RWPE2 (cell line): ENCODE measurements around the gene GRIK3.

Experiments
- ATAC-seq: fragments of 200-7000 bp; cut with Tn5 transposase; 3 replicates; pipeline ENCODE4 v1.9.1; 2021; ENCODE audit warnings: low read depth
- DNase-seq: peaks from one replicate; pipeline ENCODE4 v3.0.0-alpha.2; 2020; ENCODE audit warnings: low spot score
- H3K27ac ChIP-seq: fragments of 450-650 bp; 2 replicates; pipeline ENCODE4 v1.5.1; 2017; ENCODE audit warnings: mild to moderate bottlenecking; ENCODE audit not compliant: poor library complexity, severe bottlenecking
- H3K27me3 ChIP-seq: fragments of 250-450 bp; sonication (Bioruptor Pico); 2 replicates; pipeline ENCODE4 v1.5.1; 2021; ENCODE audit warnings: mild to moderate bottlenecking, moderate library complexity; ENCODE audit not compliant: insufficient read depth, poor library complexity, severe bottlenecking
- H3K36me3 ChIP-seq: fragments of 250-450 bp; sonication (Bioruptor Pico); 2 replicates; pipeline ENCODE4 v1.5.1; 2020; ENCODE audit warnings: low read depth, mild to moderate bottlenecking, moderate library complexity
- H3K4me1 ChIP-seq: fragments of 250-450 bp; sonication (Bioruptor Pico); 2 replicates; pipeline ENCODE4 v1.5.1; 2021; ENCODE audit warnings: mild to moderate bottlenecking, moderate library complexity; ENCODE audit not compliant: insufficient read depth, poor library complexity, severe bottlenecking
- H3K4me3 ChIP-seq: fragments of 250-450 bp; sonication (Bioruptor Pico); 2 replicates; pipeline ENCODE4 v1.5.1; 2021; ENCODE audit warnings: mild to moderate bottlenecking, moderate library complexity; ENCODE audit not compliant: severe bottlenecking
- H3K9me3 ChIP-seq: fragments of 250-450 bp; sonication (Bioruptor Pico); 2 replicates; pipeline ENCODE4 v1.5.1; 2021; ENCODE audit warnings: mild to moderate bottlenecking, moderate library complexity; ENCODE audit not compliant: severe bottlenecking
- TF ChIP-seq, protein P1 (sequence below): fragments of 450-650 bp; IDR thresholded peaks from one replicate; pipeline ENCODE4 v1.5.1; 2017; ENCODE audit warnings: mild to moderate bottlenecking, moderate library complexity; ENCODE audit not compliant: poor library complexity, severe bottlenecking

Gene GRIK3

DNA sequence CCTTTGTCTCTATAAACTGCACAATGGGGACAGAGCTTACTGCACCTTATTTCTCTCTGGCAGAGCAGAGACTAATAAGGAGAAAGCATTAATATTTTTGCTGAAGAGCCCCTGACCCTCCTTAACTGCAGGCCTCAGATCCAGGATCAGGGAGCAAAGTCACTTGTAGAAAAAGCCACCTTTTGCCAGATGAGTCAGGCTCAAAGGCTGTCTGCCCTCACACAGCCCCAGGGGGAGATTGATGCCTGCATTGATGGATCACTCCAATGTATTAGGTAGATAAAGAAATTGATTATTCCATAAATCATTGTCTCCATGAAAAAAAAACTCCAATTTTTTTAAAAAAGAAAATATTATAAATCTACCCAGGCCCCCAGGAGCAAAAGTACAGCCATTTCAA lies 15.8 kb downstream of the GRIK3 start:
- Histone ChIP-seq H3K27ac (no peak overlapping the region), H3K9me3 (no peaks in the 10 kb centered on the region), H3K4me1 (no peaks in the 10 kb centered on the region), H3K4me3 (no peak overlapping the region), H3K36me3 (no peaks in the 10 kb centered on the region), H3K27me3 (no peaks in the 10 kb centered on the region)
- ATAC-seq (no peak), DNase-seq (no peak)
- TF ChIP-seq, protein P1, sequence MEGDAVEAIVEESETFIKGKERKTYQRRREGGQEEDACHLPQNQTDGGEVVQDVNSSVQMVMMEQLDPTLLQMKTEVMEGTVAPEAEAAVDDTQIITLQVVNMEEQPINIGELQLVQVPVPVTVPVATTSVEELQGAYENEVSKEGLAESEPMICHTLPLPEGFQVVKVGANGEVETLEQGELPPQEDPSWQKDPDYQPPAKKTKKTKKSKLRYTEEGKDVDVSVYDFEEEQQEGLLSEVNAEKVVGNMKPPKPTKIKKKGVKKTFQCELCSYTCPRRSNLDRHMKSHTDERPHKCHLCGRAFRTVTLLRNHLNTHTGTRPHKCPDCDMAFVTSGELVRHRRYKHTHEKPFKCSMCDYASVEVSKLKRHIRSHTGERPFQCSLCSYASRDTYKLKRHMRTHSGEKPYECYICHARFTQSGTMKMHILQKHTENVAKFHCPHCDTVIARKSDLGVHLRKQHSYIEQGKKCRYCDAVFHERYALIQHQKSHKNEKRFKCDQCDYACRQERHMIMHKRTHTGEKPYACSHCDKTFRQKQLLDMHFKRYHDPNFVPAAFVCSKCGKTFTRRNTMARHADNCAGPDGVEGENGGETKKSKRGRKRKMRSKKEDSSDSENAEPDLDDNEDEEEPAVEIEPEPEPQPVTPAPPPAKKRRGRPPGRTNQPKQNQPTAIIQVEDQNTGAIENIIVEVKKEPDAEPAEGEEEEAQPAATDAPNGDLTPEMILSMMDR, result no peak

DNA sequence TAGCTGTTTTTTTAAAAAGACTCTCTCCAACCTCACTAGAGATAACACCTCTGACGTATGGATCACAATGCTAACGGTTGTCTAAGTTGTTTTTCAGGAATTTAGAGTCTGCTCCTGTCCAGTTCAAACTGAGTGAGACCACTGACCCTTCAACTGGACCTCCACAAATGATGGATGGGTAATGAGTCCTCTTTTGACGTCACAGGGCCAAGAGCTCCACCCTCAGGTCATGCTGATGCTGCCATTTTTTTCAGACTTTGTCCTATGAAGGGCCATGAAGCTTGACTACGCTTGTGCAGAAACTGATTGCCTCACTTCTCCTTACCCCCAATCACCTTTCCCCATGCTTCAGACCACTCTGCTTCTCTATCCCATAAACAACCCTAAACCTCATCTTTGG lies 16.6 kb downstream of the GRIK3 start:
- TF ChIP-seq, protein P1, result no peak
- no peak for ATAC-seq
- H3K27ac ChIP-seq, result no peak overlapping the region
- DNase-seq, result no peak
- no peaks in the 10 kb centered on the region for H3K4me1 ChIP-seq
- no peaks in the 10 kb centered on the region for H3K27me3 ChIP-seq
- no peaks in the 10 kb centered on the region for H3K36me3 ChIP-seq
- no peaks in the 10 kb centered on the region for H3K9me3 ChIP-seq
- no peak overlapping the region for H3K4me3 ChIP-seq

DNA sequence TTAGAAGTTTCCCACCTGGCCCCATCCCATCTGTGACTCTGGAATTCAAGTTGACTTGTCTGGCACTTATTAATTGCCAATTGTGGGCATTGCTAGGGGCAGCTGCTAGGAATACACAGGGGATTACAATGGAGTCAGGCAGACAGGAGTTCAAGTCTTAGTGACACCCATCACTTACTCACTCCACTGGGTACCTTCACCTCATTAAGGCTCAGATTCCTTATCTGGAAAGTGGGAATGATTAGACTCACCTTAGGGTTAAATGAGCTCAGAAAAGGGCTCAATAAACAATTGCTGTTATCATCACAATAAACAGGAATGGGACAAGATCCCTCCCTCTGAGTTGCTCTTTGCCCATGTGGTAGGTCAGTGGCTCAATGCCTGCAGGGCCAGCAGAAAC lies 18.2 kb downstream of the GRIK3 start:
- Histone ChIP-seq H3K27ac (no peak overlapping the region), H3K9me3 (no peaks in the 10 kb centered on the region), H3K36me3 (no peaks in the 10 kb centered on the region), H3K4me1 (no peaks in the 10 kb centered on the region), H3K27me3 (no peaks in the 10 kb centered on the region), H3K4me3 (no peak overlapping the region)
- DNase-seq (no peak), ATAC-seq (no peak)
- TF ChIP-seq, protein P1, result no peak

DNA sequence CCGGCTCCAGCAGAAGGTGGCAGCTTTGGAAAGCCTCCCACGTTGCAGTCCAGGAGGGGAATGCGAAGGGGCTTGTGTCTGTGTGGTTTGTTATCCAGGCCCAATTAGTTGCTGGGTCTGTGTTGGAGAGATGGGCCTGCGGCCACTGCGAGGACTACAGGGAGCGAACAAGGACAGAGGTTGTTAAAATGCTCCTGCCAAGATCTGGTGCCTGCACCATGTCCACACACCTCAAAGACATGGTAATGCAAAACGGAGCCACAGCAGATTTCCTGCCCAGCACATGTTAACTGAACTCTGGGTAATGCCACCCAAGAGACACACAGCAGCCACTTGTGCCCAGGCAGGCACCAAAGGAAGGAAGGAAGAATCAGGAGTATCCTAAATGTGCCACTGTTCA lies 18.6 kb downstream of the GRIK3 start:
- Histone ChIP-seq H3K27me3 (no peaks in the 10 kb centered on the region), H3K9me3 (no peaks in the 10 kb centered on the region), H3K4me1 (no peaks in the 10 kb centered on the region), H3K27ac (no peak overlapping the region), H3K36me3 (no peaks in the 10 kb centered on the region), H3K4me3 (no peak overlapping the region)
- ATAC-seq, result no peak
- no peak for DNase-seq
- TF ChIP-seq, protein P1, result no peak

DNA sequence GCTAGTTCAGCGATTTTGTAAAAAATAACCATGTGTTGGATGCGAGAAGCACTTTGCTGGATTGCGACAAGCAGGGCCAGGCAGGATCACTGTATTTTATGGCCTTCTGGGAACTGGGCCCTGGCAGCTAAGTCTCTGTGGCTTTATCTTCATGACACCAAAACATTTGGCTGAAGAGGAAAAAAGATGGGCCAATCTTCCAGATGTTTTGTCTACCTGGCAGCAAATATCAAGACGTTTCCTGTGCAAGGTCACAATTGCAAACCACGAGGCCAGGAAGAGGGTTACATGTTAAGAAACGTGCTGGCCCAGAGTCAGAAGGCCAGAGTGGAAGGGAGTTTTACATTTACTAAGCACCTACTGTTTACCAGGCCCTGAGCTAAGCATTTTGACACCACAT lies 22.1 kb downstream of the GRIK3 start:
- no peaks in the 10 kb centered on the region for H3K36me3 ChIP-seq
- TF ChIP-seq, protein P1, result no peak
- no peaks in the 10 kb centered on the region for H3K9me3 ChIP-seq
- H3K27me3 ChIP-seq, result no peaks in the 10 kb centered on the region
- no peak overlapping the region for H3K27ac ChIP-seq
- no peak for ATAC-seq
- no peak for DNase-seq
- H3K4me1 ChIP-seq, result no peaks in the 10 kb centered on the region
- no peak overlapping the region for H3K4me3 ChIP-seq
